Ectodermal cell (in vitro differentiated cells): ENCODE results near the gene NANOGP8. TPM values are rescaled to one million over a fixed set of nuclear protein-coding genes. Genes with fewer than 3 reads are reported as not detected.
"Not testable (repeated sequence)": the region's sequence is repeated elsewhere in the genome, so short reads cannot be mapped to it uniquely, and the experiment has no call there.

Experiments used
- H3K27ac ChIP-seq: 2 replicates; pipeline ENCODE4 v1.7.0; 2013; ENCODE audit warnings: mild to moderate bottlenecking, low read depth, low read length; ENCODE audit not compliant: insufficient read depth, poor library complexity, severe bottlenecking
- H3K27me3 ChIP-seq: 2 replicates; pipeline ENCODE4 v1.7.0; 2013; ENCODE audit warnings: mild to moderate bottlenecking, low read length; ENCODE audit not compliant: insufficient read depth, control insufficient read depth, poor library complexity, severe bottlenecking
- H3K36me3 ChIP-seq: one replicate; pipeline ENCODE4 v1.7.0; 2013; ENCODE audit warnings: low read length; ENCODE audit not compliant: control insufficient read depth, insufficient read depth
- H3K4me1 ChIP-seq: one replicate; pipeline ENCODE4 v1.7.0; 2013; ENCODE audit warnings: low read length; ENCODE audit not compliant: control insufficient read depth, insufficient read depth
- H3K4me3 ChIP-seq: 2 replicates; pipeline ENCODE4 v1.7.0; 2013; ENCODE audit warnings: low read depth, low read length, control low read depth; ENCODE audit not compliant: insufficient read depth
- H3K9me3 ChIP-seq: 2 replicates; pipeline ENCODE4 v1.7.0; 2013; ENCODE audit warnings: mild to moderate bottlenecking, low read length, moderate library complexity; ENCODE audit not compliant: control insufficient read depth
- WGBS, 2 experiments: methylation state at CpG; one replicate each; pipeline ENCODE4 v1.1.7; 2013; ENCODE audit warnings: missing lambda C conversion rate in 2 of 2; 5-methylcytosine and 5-hydroxymethylcytosine counted together
- polyA plus RNA-seq, 4 experiments: library from polyadenylated mRNA; stranded (reverse); fragments of 50-300 nt; gene quantifications; one replicate each; pipeline ENCODE4 v1.2.3, GENCODE V29; 2013

Gene NANOGP8
- polyA plus RNA-seq (2013, experiment 1 of 4) = not detected
- polyA plus RNA-seq (2013, experiment 2 of 4) = 0.28 TPM
- 0.32 TPM for polyA plus RNA-seq (2013, experiment 3 of 4)
- not detected for polyA plus RNA-seq (2013, experiment 4 of 4)

- WGBS, 2 experiments = 90 to 93% methylated on average over 7 of the region's 8 CpGs
- H3K36me3 ChIP-seq, H3K4me1 ChIP-seq, H3K4me3 ChIP-seq, H3K27me3 ChIP-seq, H3K27ac ChIP-seq, H3K9me3 ChIP-seq: not testable (repeated sequence)
Observed at GRCh38 chr15:35085176-35085919, at the start of gene NANOGP8. TSS of gene NANOGP8 (minus strand) at chr15:35085295. CDS start at chr15:35085110, 185 bp downstream.

GRCh38 chr15:35134299-35134698 is 49.2 kb upstream of the NANOGP8 start:
- Histone ChIP-seq H3K4me3 (no peak overlapping the region), H3K36me3 (no peaks in the 10 kb centered on the region), H3K27me3 (no peaks in the 10 kb centered on the region), H3K4me1 (no peaks in the 10 kb centered on the region), H3K9me3 (no peaks in the 10 kb centered on the region), H3K27ac (no peak overlapping the region)
- WGBS, 2 experiments = no CpG with 5 or more reads among the region's 1 CpG

- no peak overlapping the region for H3K4me3 ChIP-seq
- H3K27me3 ChIP-seq = no peaks in the 10 kb centered on the region
- no peak overlapping the region for H3K27ac ChIP-seq
- no peaks in the 10 kb centered on the region for H3K9me3 ChIP-seq
- WGBS, 2 experiments = 95 to 100% methylated on average over 1 of the region's 1 CpG
- H3K4me1 ChIP-seq = no peaks in the 10 kb centered on the region
- no peaks in the 10 kb centered on the region for H3K36me3 ChIP-seq
Observed at GRCh38 chr15:35130245-35130644, 45.1 kb upstream of the NANOGP8 start.

GRCh38 chr15:35129361-35129760 is 44.3 kb upstream of the NANOGP8 start:
- H3K4me1 ChIP-seq = no peaks in the 10 kb centered on the region
- H3K36me3 ChIP-seq = no peaks in the 10 kb centered on the region
- H3K27ac ChIP-seq = no peak overlapping the region
- 75 to 92% methylated on average over 4 of the region's 4 CpGs for WGBS, 2 experiments
- H3K27me3 ChIP-seq = no peaks in the 10 kb centered on the region
- H3K9me3 ChIP-seq = no peaks in the 10 kb centered on the region
- no peak overlapping the region for H3K4me3 ChIP-seq

- no peak overlapping the region for H3K4me3 ChIP-seq
- WGBS, 2 experiments = 84 to 95% methylated on average over 1 of the region's 1 CpG
- H3K27ac ChIP-seq = no peak overlapping the region
- no peaks in the 10 kb centered on the region for H3K27me3 ChIP-seq
- H3K36me3 ChIP-seq = no peaks in the 10 kb centered on the region
- no peaks in the 10 kb centered on the region for H3K4me1 ChIP-seq
- no peaks in the 10 kb centered on the region for H3K9me3 ChIP-seq
Observed at GRCh38 chr15:35127717-35128116, 42.6 kb upstream of the NANOGP8 start.

- Histone ChIP-seq H3K4me3 (no peak overlapping the region), H3K9me3 (no peaks in the 10 kb centered on the region), H3K36me3 (no peaks in the 10 kb centered on the region), H3K27me3 (no peaks in the 10 kb centered on the region), H3K27ac (no peak overlapping the region), H3K4me1 (no peaks in the 10 kb centered on the region)
- WGBS, 2 experiments = 91% methylated on average over 1 of the region's 1 CpG; no CpG with 5 or more reads in 1 of the 2 experiments
Observed at GRCh38 chr15:35126236-35126635, 41.1 kb upstream of the NANOGP8 start.

GRCh38 chr15:35123743-35124142 is 38.6 kb upstream of the NANOGP8 start:
- no peaks in the 10 kb centered on the region for H3K9me3 ChIP-seq
- H3K4me1 ChIP-seq = no peaks in the 10 kb centered on the region
- no peak overlapping the region for H3K4me3 ChIP-seq
- no peak overlapping the region for H3K27ac ChIP-seq
- no peaks in the 10 kb centered on the region for H3K36me3 ChIP-seq
- no peaks in the 10 kb centered on the region for H3K27me3 ChIP-seq

- 93 to 95% methylated on average over 47 of the region's 47 CpGs for WGBS, 2 experiments
Observed at GRCh38 chr15:35121611-35122359, 36.7 kb upstream of the NANOGP8 start.

GRCh38 chr15:35120173-35120572 is 35.1 kb upstream of the NANOGP8 start:
- Histone ChIP-seq H3K27ac (no peak overlapping the region), H3K4me1 (no peaks in the 10 kb centered on the region), H3K27me3 (no peaks in the 10 kb centered on the region), H3K9me3 (no peaks in the 10 kb centered on the region), H3K36me3 (no peaks in the 10 kb centered on the region), H3K4me3 (no peak overlapping the region)
- WGBS, 2 experiments = 97 to 99% methylated on average over 4 to 5 of the region's 6 CpGs

More at GRCh38 chr15:35121611-35122359, 36.7 kb upstream of the NANOGP8 start:
- Histone ChIP-seq H3K27ac (no peak overlapping the region), H3K36me3 (no peaks in the 10 kb centered on the region), H3K27me3 (no peaks in the 10 kb centered on the region), H3K9me3 (no peaks in the 10 kb centered on the region), H3K4me1 (no peaks in the 10 kb centered on the region), H3K4me3 (no peak overlapping the region)

GRCh38 chr15:35118960-35119359 is 33.9 kb upstream of the NANOGP8 start:
- Histone ChIP-seq H3K4me3 (no peak overlapping the region), H3K27me3 (no peaks in the 10 kb centered on the region), H3K4me1 (no peaks in the 10 kb centered on the region), H3K27ac (no peak overlapping the region), H3K36me3 (no peaks in the 10 kb centered on the region), H3K9me3 (no peaks in the 10 kb centered on the region)
- 92 to 94% methylated on average over 2 of the region's 2 CpGs for WGBS, 2 experiments
